AML-193 (cell line): ENCODE data around the gene ASB2.
A peak's percentile ranks its signal among the peaks of the same experiment; 100 is the strongest.

ENCODE experiments used
- DNase-seq, 2 experiments: peaks; one replicate each; lab custom pipeline; 2025; lab: John Stamatoyannopoulos, UW

ASB2 gene

DNA sequence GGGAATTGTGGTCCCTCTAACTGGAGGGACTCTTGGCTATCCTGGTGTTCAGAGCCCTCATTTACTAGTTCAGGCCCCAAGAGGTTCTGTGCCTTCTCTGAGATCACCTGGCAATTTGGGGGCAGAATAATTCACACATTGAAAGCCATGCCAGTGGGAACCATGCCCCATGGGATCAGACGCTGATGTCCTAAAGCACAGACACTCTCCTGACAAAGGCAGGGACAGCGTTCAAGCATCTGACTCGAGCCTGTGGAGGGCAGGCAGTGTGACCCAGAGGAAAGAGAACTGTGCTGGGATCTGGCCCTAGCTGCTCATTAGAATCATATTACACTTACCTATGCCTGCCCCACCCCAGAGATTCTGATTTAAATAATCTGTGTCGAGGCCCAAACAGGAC lies 2.4 kb upstream of the ASB2 start:
- DNase-seq, result no peak

DNA sequence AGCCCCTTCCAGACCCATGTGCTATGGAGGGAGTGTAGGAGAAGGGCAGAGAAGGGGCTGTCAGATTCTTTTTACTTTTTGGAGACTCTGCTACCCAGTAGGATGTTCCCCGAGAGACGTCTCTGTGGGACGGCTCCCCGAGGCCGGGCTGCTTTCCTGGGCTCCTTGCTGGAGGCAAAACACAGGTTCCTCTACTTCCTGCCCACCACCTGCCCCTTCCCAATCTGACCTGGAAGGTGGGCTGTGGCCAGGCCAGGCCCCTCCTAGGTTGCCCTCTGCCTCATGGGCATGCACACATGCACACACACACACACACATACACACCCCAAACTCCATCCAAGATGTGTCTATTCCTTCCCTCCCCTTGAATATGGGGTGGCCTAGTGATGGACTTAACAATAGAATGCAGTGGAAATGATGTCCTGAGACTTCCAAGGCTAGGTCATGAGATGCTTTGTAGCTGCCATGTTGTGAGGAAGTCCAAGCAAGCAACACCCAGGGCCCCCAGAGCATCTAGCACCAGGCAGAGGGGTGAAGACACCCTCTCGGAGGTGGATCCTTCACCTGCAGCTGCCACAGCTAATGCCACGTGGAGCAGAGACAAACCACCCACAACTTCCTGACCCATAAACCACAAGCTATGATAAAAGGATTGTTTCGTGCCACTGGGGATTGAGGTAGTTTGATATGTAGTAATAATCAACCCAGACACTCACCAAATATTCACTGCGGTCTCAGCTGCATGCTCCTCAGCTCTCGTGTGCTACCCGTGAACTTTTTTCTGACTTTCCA lies 1.6 kb upstream of the ASB2 start:
- DNase-seq, result no peak

DNA sequence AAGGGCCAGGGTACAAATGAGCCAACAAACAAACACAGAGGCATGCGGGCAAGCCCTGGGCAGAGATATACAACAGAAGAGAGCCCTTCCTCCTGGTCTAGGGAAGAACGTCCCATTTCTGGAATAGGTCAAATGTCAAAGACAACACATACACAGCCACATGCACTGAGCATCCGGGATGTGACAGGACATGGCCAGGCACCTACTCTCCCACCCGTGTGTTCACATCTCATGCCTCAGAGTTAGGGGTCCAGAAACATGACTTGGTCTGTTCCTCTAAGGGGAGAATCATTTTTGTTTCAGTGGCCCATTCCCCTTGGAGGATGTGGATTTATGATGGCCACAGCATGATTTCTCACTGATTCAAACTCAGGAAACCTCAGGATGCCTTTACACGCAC lies 801 bp upstream of the ASB2 start:
- DNase-seq, result no peak

DNA sequence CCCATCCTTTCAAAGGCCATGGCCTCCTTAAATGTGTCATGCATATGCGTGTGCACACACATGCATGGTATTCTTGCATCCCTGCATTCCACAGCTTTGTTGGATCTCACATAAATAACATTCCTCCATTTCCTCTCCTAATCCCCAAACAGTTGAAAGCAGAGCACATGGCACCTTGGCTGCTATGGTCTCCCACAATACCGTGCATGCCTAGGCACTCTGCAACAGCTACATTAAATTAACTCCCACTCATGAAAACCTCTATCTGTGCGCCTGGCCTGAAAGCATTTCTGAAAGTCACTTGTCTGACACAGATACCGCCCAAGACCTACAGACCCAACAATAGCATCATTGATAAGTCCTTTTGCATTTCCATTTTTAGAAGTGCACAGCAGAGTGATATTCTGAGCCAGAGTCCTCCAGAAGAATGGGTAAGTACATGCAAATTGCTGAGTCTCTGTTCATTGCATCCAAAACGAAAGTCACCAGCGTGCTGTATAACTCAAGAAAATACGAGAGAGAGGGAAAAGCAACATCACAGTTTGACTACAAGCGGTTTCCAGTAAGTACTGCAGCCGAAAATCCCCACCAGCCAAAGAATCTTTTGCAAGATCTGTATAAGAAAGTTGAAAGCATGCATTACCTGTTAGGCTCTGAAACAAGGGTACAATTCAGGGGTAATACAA lies 436 bp downstream of the ASB2 start:
- DNase-seq, result no peak

DNA sequence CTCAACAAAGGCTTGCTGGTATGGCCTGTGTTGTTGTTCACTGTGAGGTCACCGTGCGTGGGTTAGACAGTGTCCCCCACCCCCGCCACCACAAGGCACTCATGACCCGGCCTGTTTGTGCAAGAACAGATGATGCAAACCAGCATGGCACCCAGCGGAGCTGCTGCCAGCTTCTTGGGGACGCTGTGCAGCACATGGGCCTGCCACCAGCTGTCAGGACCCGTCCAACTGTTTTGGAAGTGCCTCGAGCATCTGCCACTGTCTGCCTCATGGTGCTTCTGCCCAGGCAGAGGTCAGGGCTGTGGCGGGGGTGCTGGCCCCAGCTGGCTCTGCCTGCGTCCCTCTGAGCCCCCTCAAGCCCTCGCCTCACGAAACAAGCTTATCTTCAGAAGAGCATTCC lies 1.5 kb downstream of the ASB2 start:
- DNase-seq, result no peak

DNA sequence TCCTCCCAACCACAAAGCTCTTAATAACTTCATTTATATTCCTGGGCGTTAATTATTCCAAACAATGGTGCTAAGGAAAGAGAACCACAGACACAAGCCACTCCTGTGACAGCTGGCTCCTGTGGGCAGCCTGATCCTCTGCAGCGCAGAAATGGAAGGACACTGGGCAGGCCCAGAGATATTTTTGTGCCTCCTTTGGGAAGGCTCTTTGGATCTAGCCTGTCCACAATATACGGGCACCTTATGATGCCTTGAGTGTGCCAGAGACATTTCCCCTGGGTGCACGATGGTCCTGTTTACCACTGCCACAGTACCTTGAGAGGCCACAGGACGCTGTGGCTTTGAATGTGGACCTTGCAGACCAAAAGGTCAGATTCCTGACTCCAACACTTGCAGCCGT lies 2.1 kb downstream of the ASB2 start:
- DNase-seq, result no peak

DNA sequence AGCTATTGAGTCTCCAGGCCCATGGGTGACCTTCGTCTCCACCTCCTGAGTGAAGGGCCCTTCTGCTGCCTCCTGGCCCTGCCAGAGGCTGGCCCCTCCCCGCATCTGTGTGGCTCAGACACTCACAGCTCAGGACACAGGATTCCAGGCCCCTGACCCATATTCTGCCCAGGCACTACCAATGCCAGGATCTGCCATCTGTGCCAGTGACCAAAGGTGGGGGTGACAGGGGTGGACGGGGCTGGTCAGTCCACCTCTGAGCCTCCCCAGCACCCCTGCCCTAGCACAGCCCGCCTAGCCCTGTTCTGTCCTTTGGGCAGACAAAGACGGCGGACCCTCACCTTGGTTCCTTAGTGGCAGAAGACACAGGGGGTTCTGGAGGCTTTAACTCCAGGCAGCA lies 2.8 kb downstream of the ASB2 start:
- no peak for DNase-seq

- DNase-seq, result no peak
Measured at GRCh38 chr14:93972618-93973205, 3.7 kb downstream of the ASB2 start.

GRCh38 chr14:93971635-93972027 lies 4.7 kb downstream of the ASB2 start:
- no peak for DNase-seq

DNA sequence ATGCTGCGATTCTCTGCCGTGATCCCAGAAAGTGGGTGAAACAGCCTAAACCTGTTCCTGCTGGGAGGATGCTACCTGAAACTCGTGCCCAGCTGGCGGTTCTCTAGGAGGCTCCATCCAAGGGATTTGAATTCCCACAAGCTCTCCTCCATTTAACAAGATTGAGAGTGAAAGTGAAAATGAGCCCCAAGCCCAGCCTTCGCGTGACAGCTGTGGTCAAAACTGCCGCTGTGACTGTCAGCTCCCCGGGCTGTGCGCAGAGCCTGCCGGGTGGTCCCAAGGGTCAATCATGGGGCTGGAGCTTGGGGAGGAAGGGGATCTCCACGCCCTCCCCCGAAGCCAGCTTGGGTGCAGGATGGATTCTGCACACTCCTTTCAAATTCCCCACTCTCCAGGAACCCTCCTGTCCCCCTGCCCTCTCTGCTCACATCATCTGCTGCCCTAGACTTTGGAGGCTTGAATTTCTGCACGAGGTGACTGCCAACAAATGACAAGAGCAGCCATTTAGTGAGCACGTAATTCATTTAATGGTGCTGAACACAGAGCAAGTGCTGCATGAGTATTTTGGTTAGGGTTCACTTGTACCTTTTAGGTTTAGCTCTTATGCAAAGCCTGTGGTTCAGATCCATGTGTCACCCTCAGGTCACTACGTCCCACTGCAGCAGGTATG lies 5.3 kb downstream of the ASB2 start:
- no peak for DNase-seq

- DNase-seq, result peak; percentile 56 to 58
Measured at GRCh38 chr14:93970585-93970964, 5.8 kb downstream of the ASB2 start.

- no peak for DNase-seq
Measured at GRCh38 chr14:93969082-93969828, 7.1 kb downstream of the ASB2 start.

DNA sequence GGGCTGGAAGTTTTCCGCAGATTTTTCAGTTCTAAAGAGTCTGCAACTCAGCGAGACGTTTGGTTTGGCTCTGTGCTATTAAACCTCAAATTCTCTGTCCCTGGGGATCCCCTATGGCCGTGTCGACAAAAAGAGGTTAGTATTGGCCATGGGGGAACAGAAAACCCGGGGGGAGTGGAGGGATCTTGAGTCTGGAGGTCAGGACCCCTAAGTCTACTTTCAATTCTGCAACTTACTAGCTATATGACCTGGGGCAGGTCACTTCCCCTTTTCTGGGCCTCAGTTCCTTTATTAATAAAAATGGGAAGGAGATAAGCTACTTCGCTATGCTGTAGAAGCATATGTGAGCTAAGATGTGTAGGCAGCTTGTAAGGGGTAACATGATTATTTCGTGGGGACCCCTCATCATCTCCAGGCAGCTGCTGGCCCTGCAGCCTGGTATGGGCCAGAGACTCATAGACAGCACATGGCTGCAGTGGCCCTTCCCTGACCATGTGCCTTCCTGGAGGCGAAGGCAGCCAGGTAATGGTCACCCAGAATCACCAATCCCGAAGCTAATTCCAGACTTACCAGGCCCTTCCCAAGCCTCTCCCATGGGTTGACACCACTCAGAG lies 8.6 kb downstream of the ASB2 start:
- DNase-seq, result peak; percentile 30 to 57

DNA sequence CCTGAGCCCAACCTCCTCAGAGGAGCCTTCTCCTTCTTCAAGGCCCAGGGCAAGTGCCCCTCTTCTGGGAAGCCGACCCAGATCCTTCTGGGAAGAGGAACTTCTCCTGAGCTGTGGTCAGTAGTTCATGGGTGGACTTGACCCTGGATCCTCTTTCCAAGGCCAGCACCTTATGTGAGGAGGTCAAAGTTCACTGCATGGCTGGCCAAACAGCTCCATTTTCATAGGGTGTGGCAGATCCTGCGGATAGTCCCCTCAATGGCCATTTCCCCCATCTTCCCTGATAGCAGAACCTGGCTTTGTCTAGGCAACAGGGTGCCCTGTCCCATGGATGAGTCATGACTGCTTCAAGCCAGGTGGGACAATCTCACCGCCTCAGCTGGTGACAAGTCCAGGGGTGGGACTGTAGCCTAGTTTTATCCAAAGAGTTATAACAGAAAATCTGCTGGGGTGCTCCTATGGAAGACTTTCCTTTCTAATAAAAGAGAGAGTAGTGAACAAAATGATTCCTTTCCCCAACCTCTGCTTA lies 10.4 kb downstream of the ASB2 start:
- DNase-seq, result no peak

- DNase-seq, result no peak
Measured at GRCh38 chr14:93965287-93965821, 11.0 kb downstream of the ASB2 start.

DNA sequence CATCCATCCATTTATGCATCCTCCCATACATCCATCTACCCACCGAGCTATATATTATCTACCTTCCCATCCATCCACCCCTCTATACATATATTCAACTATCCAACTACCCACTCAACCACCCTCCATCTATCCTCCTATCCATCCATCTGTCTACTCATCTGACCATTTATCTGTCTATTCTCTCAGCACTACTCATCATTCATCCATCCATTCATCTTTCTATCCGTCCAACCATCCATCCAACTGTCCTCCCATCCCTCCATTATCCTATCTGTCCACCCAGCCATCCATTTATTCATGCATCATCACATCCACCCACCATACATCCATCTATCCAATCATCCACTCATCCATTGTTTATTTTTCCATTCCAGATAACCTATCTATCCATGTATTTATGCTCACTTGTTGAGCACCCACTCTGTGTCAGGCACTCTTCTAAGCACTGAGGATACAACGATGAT lies 11.5 kb downstream of the ASB2 start:
- no peak for DNase-seq

DNA sequence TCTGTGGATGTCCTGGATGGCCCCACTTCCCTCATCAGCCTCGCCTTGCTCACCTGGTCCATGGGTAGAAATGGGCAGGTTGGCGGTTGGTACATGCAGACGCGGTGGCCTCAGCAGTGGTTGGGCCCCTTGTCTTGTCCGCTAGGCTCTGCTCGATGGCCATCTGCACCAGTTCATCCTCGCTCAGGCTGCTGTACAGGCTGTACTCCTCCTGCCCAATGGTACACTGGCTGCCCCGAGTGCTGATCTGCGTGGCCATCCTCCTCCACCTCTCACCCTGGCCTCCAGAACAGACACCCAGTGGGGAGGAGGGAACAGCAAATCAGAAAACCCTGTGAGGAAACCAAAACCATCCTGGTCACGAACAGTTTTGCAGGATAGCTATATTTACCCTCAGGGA lies 12.1 kb downstream of the ASB2 start:
- DNase-seq, result no peak

GRCh38 chr14:93963692-93964091 lies 12.7 kb downstream of the ASB2 start:
- DNase-seq, result no peak

GRCh38 chr14:93962701-93963601 lies 13.4 kb downstream of the ASB2 start:
- peak; percentile 73 to 74 for DNase-seq

DNA sequence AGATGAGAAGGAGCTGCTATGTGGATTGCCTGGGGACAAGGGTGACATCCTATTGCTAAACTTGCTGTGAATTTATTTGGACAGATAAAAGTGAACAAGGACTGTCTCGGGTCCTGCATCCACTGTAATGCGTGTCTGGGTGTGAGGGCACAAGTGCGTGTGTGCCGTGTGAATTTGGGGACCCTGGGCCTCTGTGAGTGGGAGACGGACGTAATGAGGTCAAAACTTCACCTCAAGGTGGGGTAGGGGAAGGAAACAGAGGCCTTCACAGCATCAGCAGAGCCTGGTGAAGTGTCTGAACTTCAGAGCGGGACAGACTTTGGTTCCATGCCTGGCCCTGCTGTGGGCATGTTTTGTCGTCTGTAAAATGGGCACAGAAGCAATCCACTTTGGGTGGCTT lies 14.8 kb downstream of the ASB2 start:
- no peak for DNase-seq
